PFSK-1 (cell line): ENCODE measurements around the gene ERG28.

Source experiments
- FOXP2 ChIP-seq: optimal IDR thresholded peaks from 2 replicates; pipeline ENCODE3; 2011; ENCODE audit warnings: borderline replicate concordance, control low read depth, inconsistent platforms; ENCODE audit not compliant: insufficient read depth; ENCODE audit errors: extremely low read length, extremely low read depth
- POLR2AphosphoS5 ChIP-seq: IDR thresholded peaks from 2 replicates; pipeline ENCODE4 v1.6.1; 2012; ENCODE audit warnings: low read depth, mild to moderate bottlenecking, control low read depth, low read length, moderate library complexity
- SIN3A ChIP-seq: IDR thresholded peaks from 2 replicates; pipeline ENCODE4 v1.6.1; 2012; ENCODE audit warnings: mild to moderate bottlenecking, low read length, moderate library complexity, borderline replicate concordance; ENCODE audit not compliant: insufficient read depth
- TAF1 ChIP-seq: IDR thresholded peaks from 2 replicates; pipeline ENCODE4 v1.6.1; 2012; ENCODE audit warnings: low read length, control low read depth, borderline replicate concordance; ENCODE audit not compliant: insufficient read depth
- TF ChIP-seq, protein P1 (sequence below), 2 experiments: IDR thresholded peaks; 2 replicates each; pipeline versions ENCODE4 v1.6.1 to v1.8.0; 2011 to 2012; ENCODE audit warnings: low read depth in 2 of 2, low read length in 2 of 2, control low read depth in 1 of 2, inconsistent platforms in 1 of 2, mild to moderate bottlenecking in 1 of 2, moderate library complexity in 1 of 2; ENCODE audit not compliant: insufficient read depth in 1 of 2

The ERG28 gene

DNA sequence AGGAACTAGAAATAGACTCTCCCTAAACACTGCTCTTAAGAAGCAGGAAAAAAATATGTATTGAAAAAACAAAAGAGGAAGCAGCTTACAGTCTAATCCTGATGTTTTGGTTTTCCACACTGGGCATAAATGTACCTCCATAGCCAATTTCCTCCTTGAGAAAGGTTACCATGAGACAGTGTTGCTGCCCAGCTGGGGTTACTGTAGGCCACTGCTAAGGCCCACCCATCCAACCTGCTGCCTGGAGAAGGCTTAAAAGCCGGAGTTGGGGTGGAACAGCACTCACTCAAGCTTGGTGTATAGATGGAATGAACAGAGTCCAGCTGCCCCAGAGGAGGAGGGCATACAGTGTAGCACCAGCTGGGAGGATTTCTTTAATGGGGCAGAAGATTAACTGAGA lies 41.1 kb downstream of the ERG28 start:
- TF ChIP-seq TAF1 (no peak), FOXP2 (no peak), SIN3A (no peak), POLR2AphosphoS5 (no peak)
- TF ChIP-seq, protein P1, sequence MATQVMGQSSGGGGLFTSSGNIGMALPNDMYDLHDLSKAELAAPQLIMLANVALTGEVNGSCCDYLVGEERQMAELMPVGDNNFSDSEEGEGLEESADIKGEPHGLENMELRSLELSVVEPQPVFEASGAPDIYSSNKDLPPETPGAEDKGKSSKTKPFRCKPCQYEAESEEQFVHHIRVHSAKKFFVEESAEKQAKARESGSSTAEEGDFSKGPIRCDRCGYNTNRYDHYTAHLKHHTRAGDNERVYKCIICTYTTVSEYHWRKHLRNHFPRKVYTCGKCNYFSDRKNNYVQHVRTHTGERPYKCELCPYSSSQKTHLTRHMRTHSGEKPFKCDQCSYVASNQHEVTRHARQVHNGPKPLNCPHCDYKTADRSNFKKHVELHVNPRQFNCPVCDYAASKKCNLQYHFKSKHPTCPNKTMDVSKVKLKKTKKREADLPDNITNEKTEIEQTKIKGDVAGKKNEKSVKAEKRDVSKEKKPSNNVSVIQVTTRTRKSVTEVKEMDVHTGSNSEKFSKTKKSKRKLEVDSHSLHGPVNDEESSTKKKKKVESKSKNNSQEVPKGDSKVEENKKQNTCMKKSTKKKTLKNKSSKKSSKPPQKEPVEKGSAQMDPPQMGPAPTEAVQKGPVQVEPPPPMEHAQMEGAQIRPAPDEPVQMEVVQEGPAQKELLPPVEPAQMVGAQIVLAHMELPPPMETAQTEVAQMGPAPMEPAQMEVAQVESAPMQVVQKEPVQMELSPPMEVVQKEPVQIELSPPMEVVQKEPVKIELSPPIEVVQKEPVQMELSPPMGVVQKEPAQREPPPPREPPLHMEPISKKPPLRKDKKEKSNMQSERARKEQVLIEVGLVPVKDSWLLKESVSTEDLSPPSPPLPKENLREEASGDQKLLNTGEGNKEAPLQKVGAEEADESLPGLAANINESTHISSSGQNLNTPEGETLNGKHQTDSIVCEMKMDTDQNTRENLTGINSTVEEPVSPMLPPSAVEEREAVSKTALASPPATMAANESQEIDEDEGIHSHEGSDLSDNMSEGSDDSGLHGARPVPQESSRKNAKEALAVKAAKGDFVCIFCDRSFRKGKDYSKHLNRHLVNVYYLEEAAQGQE (IDR thresholded peaks at IDR 0.05; ENCODE audit: insufficient read depth in 1 of 2, low read depth in 2 of 2, low read length in 2 of 2), result no peak

DNA sequence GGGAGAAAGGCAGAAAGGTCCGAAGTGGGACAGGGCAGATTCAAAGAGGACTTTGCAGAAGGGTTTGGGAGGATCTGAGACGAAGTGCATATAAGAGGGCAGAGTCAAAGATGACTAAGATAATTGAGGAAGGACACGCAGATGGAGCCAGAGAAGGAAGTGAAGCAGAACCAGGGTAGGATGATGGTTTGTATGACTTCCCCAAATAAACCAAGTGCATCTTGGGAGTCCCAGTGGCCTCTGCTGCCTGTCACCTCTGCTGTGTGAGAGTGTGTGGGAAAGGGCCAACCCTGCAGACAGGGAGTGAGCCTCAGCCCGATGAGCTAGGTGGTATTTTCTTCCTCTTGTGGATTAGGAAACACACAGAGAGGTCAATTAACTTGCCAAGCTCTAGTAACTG lies 45.5 kb downstream of the ERG28 start:
- TF ChIP-seq TAF1 (no peak), POLR2AphosphoS5 (no peak), SIN3A (no peak), FOXP2 (no peak)
- TF ChIP-seq, protein P1 (IDR thresholded peaks at IDR 0.05; ENCODE audit: insufficient read depth in 1 of 2, low read depth in 2 of 2, low read length in 2 of 2), result no peak

DNA sequence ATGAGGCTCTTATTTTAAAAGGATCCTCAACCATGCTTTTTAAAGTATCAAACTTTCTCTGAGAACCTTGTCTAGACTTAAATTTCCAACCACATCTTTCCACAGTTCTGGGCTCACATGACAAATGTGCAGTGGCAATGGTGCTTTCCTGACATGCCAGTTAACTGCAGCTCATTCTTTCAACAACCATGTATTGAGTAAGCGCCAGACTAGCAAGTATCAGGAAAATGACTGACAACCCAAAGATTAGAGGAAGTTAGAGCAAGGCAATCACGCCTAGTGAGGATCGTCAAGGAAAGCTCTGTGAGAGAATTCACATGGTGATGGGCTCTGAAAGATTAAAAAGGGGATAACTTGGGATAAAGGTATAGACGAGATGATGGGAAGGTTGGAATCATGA lies 46.5 kb downstream of the ERG28 start:
- TF ChIP-seq SIN3A (no peak), POLR2AphosphoS5 (no peak), FOXP2 (no peak), TAF1 (no peak)
- TF ChIP-seq, protein P1 (IDR thresholded peaks at IDR 0.05; ENCODE audit: insufficient read depth in 1 of 2, low read depth in 2 of 2, low read length in 2 of 2), result no peak

DNA sequence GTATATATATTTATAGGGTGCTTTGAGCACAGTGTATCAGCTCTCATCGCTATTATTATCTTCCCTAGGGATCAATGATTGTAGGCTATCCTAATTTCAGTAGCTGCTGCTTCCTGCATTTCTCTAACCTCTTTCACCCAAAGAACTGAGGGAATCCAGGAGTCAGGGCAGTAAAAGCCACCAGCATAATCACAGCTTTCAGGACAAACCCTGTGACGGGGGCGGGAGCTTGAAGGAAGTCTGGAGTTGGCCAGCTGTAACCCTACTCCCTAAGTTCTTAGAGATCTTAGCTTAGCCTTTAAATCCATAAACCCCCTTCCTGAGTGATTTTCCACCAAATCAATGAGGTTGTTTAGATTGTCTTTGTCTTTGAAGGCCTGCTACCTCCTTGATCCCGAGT lies 48.5 kb downstream of the ERG28 start:
- TF ChIP-seq SIN3A, result no peak
- TF ChIP-seq TAF1, result no peak
- TF ChIP-seq, protein P1 (IDR thresholded peaks at IDR 0.05; ENCODE audit: insufficient read depth in 1 of 2, low read depth in 2 of 2, low read length in 2 of 2), result no peak
- TF ChIP-seq POLR2AphosphoS5, result no peak
- no peak for TF ChIP-seq FOXP2

DNA sequence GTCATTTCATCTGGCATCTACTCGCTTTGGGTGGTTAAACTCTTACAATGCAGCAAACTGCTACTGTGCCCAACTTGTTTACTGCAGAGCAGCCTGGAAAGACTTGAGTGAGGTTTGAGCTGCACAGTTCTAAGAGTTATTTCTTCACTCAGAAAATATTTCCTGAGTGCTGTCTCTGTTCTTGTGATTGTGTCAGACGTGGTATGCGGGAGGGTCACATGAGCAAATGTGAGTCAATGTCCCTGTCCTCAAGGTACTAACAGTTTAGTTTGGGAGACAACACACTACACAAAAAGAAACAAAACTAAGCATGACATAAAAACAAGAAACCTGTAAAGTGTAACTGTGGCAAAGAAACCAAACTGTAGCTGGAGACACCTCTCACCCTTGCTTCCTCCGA lies 49.8 kb downstream of the ERG28 start:
- TF ChIP-seq, protein P1 (IDR thresholded peaks at IDR 0.05; ENCODE audit: insufficient read depth in 1 of 2, low read depth in 2 of 2, low read length in 2 of 2), result no peak
- TF ChIP-seq TAF1 (no peak), POLR2AphosphoS5 (no peak), FOXP2 (no peak), SIN3A (no peak)
